ENCODE results near the gene ETF1.
"Not testable (repeated sequence)": the region's sequence is repeated elsewhere in the genome, so short reads cannot be mapped to it uniquely, and the experiment has no call there.

The ETF1 gene

DNA sequence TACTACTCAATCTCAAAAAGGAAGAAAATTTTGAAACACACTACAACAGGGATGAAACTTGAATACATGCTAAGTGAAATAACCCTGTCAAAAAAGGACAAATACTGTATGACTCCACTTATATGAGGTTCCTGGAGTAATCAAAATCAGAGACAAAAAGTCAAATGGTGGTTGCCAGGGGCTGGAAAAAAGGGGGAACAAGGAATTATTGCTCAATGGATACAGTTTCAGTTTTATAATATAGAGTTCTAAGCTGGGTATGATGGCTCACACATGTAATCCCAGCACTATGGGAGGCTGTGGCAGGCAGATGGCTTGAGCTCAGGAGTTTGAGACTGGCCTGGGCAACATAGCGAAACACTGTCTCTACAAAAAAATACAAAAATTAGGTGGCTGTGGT lies 29.0 kb downstream of the ETF1 start:
- Histone ChIP-seq H3K4me2 (no peak overlapping the region), H3K9ac (no peak overlapping the region; a peak in 1 of 22 replicates), H3K27me3 (no peaks in the 10 kb centered on the region), H4K20me1 (peaks cover 55 to 96% (median 86%) of the 10 kb centered on the region in 11 experiments; a peak in 21 of 22 replicates), H3K4me1 (peaks cover 0 to 12% (median 0%) of the 10 kb centered on the region in 10 experiments; a peak in 2 of 20 replicates), H3K36me3 (peaks cover 98 to 100% (median 99%) of the 10 kb centered on the region in 11 experiments), H3K9me3 (replicated peaks in 1 of 11) (no peaks in the 10 kb centered on the region), H3K4me3 (no peak overlapping the region), H3K27ac (peak overlapping the region in 2 of 11 experiments; percentile 11 to 22; a peak in 2 of 22 replicates)
- no peak for TF ChIP-seq Cebpa-rat (IDR thresholded peaks at IDR 0.05)

GRCh38 chr5:138508958-138509357 lies 34.1 kb downstream of the ETF1 start:
- Histone ChIP-seq H3K27ac (no peak overlapping the region), H4K20me1 (peaks cover 19 to 95% (median 77%) of the 10 kb centered on the region in 11 experiments; a peak in 21 of 22 replicates), H3K4me3 (no peak overlapping the region), H3K9ac (0 out of 22 replicates have a peak overlapping the region, but pooled peaks of 1 of the 11 experiments have one; percentile 24), H3K9me3 (replicated peaks in 1 of 11) (no peaks in the 10 kb centered on the region), H3K27me3 (no peaks in the 10 kb centered on the region), H3K4me1 (0 out of 20 replicates have a peak, but pooled peaks cover 0 to under 1% (median 0%) of the 10 kb centered on the region in 10 experiments), H3K36me3 (peaks cover 72 to 95% (median 89%) of the 10 kb centered on the region in 11 experiments), H3K4me2 (no peak overlapping the region)
- TF ChIP-seq Cebpa-rat (IDR thresholded peaks at IDR 0.05) = no peak

DNA sequence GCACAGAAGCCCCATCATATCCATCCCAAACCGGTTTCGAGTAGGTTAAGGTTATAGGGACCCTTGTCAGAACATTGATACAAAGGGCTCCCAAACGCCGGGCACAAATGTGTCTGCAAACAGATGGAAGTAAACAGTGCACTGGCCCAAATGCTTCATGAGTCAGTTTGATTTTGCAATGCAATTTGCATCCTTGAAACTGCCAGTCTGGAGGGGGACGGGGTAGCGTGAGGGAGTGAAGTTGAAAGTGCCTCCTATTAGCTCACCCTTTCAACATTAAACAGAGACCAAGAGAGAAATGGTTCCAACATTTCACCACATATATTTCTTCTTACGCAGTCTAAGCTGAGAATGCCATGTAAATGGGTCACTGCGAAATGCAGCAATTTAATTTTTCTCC lies 35.6 kb downstream of the ETF1 start:
- H3K4me3 ChIP-seq; H3K27me3 ChIP-seq; H3K9me3 ChIP-seq (replicated peaks in 1 of 11); H3K4me1 ChIP-seq; H3K9ac ChIP-seq; H3K27ac ChIP-seq; H3K4me2 ChIP-seq: not testable (repeated sequence)
- peaks cover 57 to 80% (median 74%) of the 10 kb centered on the region in 11 experiments for H3K36me3 ChIP-seq
- peaks cover 8 to 91% (median 70%) of the 10 kb centered on the region in 11 experiments; a peak in 21 of 22 replicates for H4K20me1 ChIP-seq

DNA sequence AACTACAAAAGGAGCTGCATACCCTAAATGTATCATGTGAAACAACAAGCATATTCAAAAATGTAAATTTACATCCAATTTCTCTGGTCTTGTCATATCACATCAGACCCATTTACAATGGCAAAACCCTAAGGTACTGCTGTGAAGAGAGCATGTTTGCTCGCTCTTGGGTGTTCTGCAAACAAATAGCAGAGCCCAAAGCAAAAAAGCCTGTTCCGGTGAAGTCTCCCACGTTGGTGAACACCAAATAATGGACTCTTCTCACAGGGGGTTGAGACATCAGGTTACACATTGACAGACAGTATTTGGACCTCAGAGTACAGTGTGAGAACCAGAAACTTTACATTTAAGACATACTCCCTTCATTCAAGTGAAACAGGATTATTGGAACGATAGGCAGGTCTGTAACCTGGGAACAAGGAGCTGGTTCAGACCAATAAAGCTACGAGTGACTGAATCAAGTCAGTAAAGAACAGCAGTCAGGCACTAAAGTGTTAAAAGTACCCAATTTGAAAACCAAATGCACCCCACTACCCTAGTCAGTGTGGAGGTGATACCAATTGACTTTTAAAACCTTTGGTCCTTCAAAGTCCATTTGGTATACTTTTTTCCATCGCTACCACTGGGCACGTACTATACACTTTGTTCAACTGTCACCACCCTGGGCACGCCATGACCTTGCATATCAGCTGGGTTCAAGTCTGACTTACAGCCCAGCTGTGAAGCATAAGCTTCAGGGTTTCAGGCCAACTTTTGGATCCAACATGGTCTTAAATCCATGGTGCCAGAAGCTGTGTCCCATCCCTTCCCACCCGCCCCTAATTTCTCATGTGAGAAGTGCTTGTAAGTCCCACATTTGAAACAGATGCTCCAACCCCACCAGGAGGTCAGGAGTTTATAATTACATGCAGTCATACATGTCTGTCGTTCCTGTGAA lies 36.4 kb downstream of the ETF1 start:
- H3K36me3 ChIP-seq = peaks cover 50 to 71% (median 67%) of the 10 kb centered on the region in 11 experiments
- no peak overlapping the region for H3K4me3 ChIP-seq
- peaks cover 8 to 92% (median 67%) of the 10 kb centered on the region in 11 experiments; a peak in 21 of 22 replicates for H4K20me1 ChIP-seq
- 0 out of 22 replicates have a peak overlapping the region, but pooled peaks of 1 of the 11 experiments have one; percentile 26 for H3K9ac ChIP-seq
- no peaks in the 10 kb centered on the region for H3K4me1 ChIP-seq
- H3K27me3 ChIP-seq = no peaks in the 10 kb centered on the region
- no peaks in the 10 kb centered on the region for H3K9me3 ChIP-seq (replicated peaks in 1 of 11)
- H3K27ac ChIP-seq = no peak overlapping the region
- no peak for TF ChIP-seq Cebpa-rat (IDR thresholded peaks at IDR 0.05)
- no peak overlapping the region for H3K4me2 ChIP-seq

DNA sequence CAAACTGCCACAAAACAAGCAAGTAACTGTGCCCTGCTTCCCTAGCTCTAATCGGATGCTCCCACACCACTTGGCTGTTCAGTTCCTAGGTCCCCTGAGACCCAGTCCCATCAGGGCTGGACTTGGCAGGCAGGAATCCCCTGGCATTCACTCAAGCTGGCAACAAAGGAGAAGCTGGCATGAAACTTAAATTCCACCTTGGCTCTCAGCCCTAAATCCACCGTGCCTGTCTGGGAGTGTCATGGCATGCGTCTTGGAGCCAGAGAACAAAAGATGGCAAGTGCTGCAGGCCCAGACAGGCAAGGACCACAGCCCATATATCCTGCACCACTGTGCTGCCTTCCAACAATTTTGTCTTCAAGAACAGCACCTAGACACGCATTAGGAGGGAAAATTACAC lies 38.2 kb downstream of the ETF1 start:
- H3K4me1 ChIP-seq = no peaks in the 10 kb centered on the region
- H3K27ac ChIP-seq = no peak overlapping the region
- peaks cover 32 to 53% (median 48%) of the 10 kb centered on the region in 11 experiments for H3K36me3 ChIP-seq
- 0 out of 22 replicates have a peak overlapping the region, but pooled peaks of 1 of the 11 experiments have one; percentile 18 for H3K9ac ChIP-seq
- H3K27me3 ChIP-seq = no peaks in the 10 kb centered on the region
- no peak for TF ChIP-seq Cebpa-rat (IDR thresholded peaks at IDR 0.05)
- H3K9me3 ChIP-seq (replicated peaks in 1 of 11) = no peaks in the 10 kb centered on the region
- H3K4me3 ChIP-seq = no peak overlapping the region
- H4K20me1 ChIP-seq = peaks cover 8 to 76% (median 58%) of the 10 kb centered on the region in 11 experiments; a peak in 21 of 22 replicates
- no peak overlapping the region for H3K4me2 ChIP-seq

DNA sequence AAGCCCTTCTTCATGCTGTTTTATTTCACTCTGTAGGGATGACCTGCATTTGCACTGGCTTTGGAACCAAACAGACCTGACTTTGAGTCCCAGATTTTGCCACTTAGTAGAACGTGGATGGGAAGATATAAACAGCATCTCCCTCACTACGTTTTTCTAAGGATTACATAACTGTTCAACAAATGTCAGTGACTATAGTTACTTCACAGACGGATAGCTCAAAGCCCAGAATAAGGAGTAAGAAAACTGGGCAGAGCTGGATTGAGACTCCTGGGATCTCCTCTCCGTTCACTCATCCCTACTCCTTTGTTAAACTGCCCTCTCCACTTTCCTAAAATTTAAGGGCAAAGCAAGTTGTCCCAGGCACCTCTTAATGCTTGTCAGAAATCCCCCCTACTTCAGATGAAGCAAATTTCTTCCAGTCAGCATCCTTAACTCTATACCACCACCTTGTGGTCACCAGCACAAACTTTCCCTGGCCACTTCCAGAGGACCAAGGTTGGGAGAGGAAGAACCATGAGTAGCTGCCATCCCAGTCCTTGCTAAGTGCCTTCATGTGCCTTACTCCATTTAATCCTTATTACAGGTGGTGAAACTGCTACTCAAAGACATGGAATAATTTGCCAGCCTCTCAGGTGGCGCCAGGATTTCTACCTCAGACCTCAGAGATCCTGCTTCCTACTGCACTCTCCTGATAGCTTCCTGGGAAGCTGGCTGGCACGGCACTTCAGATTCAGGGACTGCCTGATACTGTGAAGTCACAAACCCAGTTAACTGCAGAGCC lies 39.4 kb downstream of the ETF1 start:
- Histone ChIP-seq H3K36me3 (peaks cover 21 to 42% (median 37%) of the 10 kb centered on the region in 11 experiments), H3K27me3 (no peaks in the 10 kb centered on the region), H3K9me3 (replicated peaks in 1 of 11) (no peaks in the 10 kb centered on the region), H3K4me3 (no peak overlapping the region), H4K20me1 (peaks cover 8 to 65% (median 49%) of the 10 kb centered on the region in 11 experiments; a peak in 21 of 22 replicates), H3K4me1 (no peaks in the 10 kb centered on the region), H3K4me2 (no peak overlapping the region), H3K27ac (no peak overlapping the region), H3K9ac (no peak overlapping the region)
- TF ChIP-seq Cebpa-rat (IDR thresholded peaks at IDR 0.05) = no peak

- H3K27me3 ChIP-seq = no peaks in the 10 kb centered on the region
- H3K4me3 ChIP-seq = no peak overlapping the region
- H3K4me2 ChIP-seq = no peak overlapping the region
- peak overlapping the region in 1 of 11 experiments; percentile 17; a peak in 1 of 22 replicates for H3K9ac ChIP-seq
- no peak for TF ChIP-seq Cebpa-rat (IDR thresholded peaks at IDR 0.05)
- H4K20me1 ChIP-seq = peaks cover 0 to 54% (median 38%) of the 10 kb centered on the region in 11 experiments; a peak in 21 of 22 replicates
- no peak overlapping the region for H3K27ac ChIP-seq
- H3K9me3 ChIP-seq (replicated peaks in 1 of 11) = no peaks in the 10 kb centered on the region
- H3K4me1 ChIP-seq = no peaks in the 10 kb centered on the region
- H3K36me3 ChIP-seq = peaks cover 9 to 30% (median 26%) of the 10 kb centered on the region in 11 experiments
Measured at GRCh38 chr5:138502521-138502920, 40.5 kb downstream of the ETF1 start.

- TF ChIP-seq Cebpa-rat (IDR thresholded peaks at IDR 0.05) = no peak
Measured at GRCh38 chr5:138502121-138502520, 40.9 kb downstream of the ETF1 start.

More at GRCh38 chr5:138502121-138502520, 40.9 kb downstream of the ETF1 start:
- Histone ChIP-seq H3K4me1 (no peaks in the 10 kb centered on the region), H3K36me3 (peaks cover 5 to 26% (median 22%) of the 10 kb centered on the region in 11 experiments; a peak in 20 of 22 replicates), H3K27ac (no peak overlapping the region), H3K9me3 (replicated peaks in 1 of 11) (no peaks in the 10 kb centered on the region), H3K4me2 (no peak overlapping the region), H4K20me1 (peaks cover 0 to 50% (median 35%) of the 10 kb centered on the region in 11 experiments; a peak in 21 of 22 replicates), H3K9ac (peak overlapping the region in 1 of 11 experiments; percentile 17; a peak in 1 of 22 replicates), H3K4me3 (no peak overlapping the region), H3K27me3 (no peaks in the 10 kb centered on the region)

Data from BLaER1 treated with 17β-estradiol and CSF1 and Interleukin-3, amounts not matched to agents 10 nM and 100 nM (cell line).